ENCODE data around the gene MRPL43. TPM values are rescaled to one million over a fixed set of nuclear protein-coding genes. Genes with fewer than 3 reads are reported as not detected.

The MRPL43 gene
- total RNA-seq, 4 donors from 2014 or later = 54.2 to 89.1 (median 62.7) TPM

GRCh38 chr10:100945754-100946153 lies 41.5 kb downstream of the MRPL43 start:
- DNase-seq (ENCODE audit: low spot score in 2 of 2) = no peak
- Histone ChIP-seq H3K36me3 (peaks cover 97% of the 10 kb centered on the region), H3K4me1 (no peaks in the 10 kb centered on the region)

GRCh38 chr10:100943508-100943907 lies 43.8 kb downstream of the MRPL43 start:
- H3K36me3 ChIP-seq = peaks cover 98% of the 10 kb centered on the region
- H3K4me3 ChIP-seq = no peak overlapping the region
- DNase-seq (ENCODE audit: low spot score in 2 of 2) = no peak
- no peak for TF ChIP-seq EP300 (IDR thresholded peaks at IDR 0.05)
- TF ChIP-seq CTCF (IDR thresholded peaks at IDR 0.05) = no peak
- no peaks in the 10 kb centered on the region for H3K4me1 ChIP-seq
- no peak overlapping the region for H3K27ac ChIP-seq
- H3K27me3 ChIP-seq = no peaks in the 10 kb centered on the region
- no peaks in the 10 kb centered on the region for H3K9me3 ChIP-seq

More at GRCh38 chr10:100945754-100946153, 41.5 kb downstream of the MRPL43 start:
- no peak overlapping the region for H3K4me3 ChIP-seq
- no peaks in the 10 kb centered on the region for H3K27me3 ChIP-seq
- TF ChIP-seq CTCF (IDR thresholded peaks at IDR 0.05) (no peak), POLR2A (IDR thresholded peaks at IDR 0.05) (no peak), POLR2AphosphoS5 (IDR thresholded peaks at IDR 0.05) (no peak), EP300 (IDR thresholded peaks at IDR 0.05) (no peak)
- no peaks in the 10 kb centered on the region for H3K9me3 ChIP-seq
- no peak overlapping the region for H3K27ac ChIP-seq

GRCh38 chr10:100942229-100942628 lies 45.1 kb downstream of the MRPL43 start:
- Histone ChIP-seq H3K9me3 (no peaks in the 10 kb centered on the region), H3K27me3 (no peaks in the 10 kb centered on the region), H3K27ac (no peak overlapping the region), H3K4me3 (no peak overlapping the region), H3K4me1 (no peaks in the 10 kb centered on the region), H3K36me3 (peaks cover 98% of the 10 kb centered on the region)
- WGBS = 96% methylated on average over 3 of the region's 3 CpGs
- no peak for DNase-seq (ENCODE audit: low spot score in 2 of 2)
- no peak for TF ChIP-seq CTCF (IDR thresholded peaks at IDR 0.05)
- no peak for TF ChIP-seq POLR2AphosphoS5 (IDR thresholded peaks at IDR 0.05)
- TF ChIP-seq POLR2A (IDR thresholded peaks at IDR 0.05) = no peak

- H3K9me3 ChIP-seq = no peaks in the 10 kb centered on the region
- DNase-seq (ENCODE audit: low spot score in 2 of 2) = no peak
- H3K4me1 ChIP-seq = no peaks in the 10 kb centered on the region
- TF ChIP-seq POLR2A (IDR thresholded peaks at IDR 0.05) (no peak), CTCF (IDR thresholded peaks at IDR 0.05) (no peak), POLR2AphosphoS5 (IDR thresholded peaks at IDR 0.05) (no peak), EP300 (IDR thresholded peaks at IDR 0.05) (no peak)
- H3K4me3 ChIP-seq = no peak overlapping the region
- no peaks in the 10 kb centered on the region for H3K27me3 ChIP-seq
- no peak overlapping the region for H3K27ac ChIP-seq
- H3K36me3 ChIP-seq = peaks cover 95% of the 10 kb centered on the region
These were observed 47.4 kb downstream of the MRPL43 start for GRCh38 chr10:100939763-100940344.

Other genes with a start within 250 kb of the MRPL43 start
- not detected for gene PAX2, start 241.9 kb downstream of the MRPL43 start, total RNA-seq
- gene SLF2, start 74.5 kb downstream of the MRPL43 start, total RNA-seq = 10 to 100 TPM; 11.6 to 41.4 (median 15.6) TPM
- 10 to 100 TPM; 19.2 to 36.3 (median 30.1) TPM for gene SEMA4G, start 18.0 kb downstream of the MRPL43 start, total RNA-seq
- gene TWNK, start within 50 bp of the MRPL43 start, total RNA-seq = 1 to 10 TPM; 7.6 to 9.0 (median 8.1) TPM
- 10 to 100 TPM; 51.9 to 88.8 (median 61.2) TPM for gene LZTS2, start 12.3 kb upstream of the MRPL43 start, total RNA-seq
- gene PDZD7, start 43.6 kb upstream of the MRPL43 start, total RNA-seq = 1 to 10 TPM; 1.2 to 6.0 (median 1.8) TPM
- 100 to 1,000 TPM in 1 of 4 donors, 10 to 100 TPM in 3; 57.6 to 296 (median 74.3) TPM for gene SFXN3, start 43.7 kb upstream of the MRPL43 start, total RNA-seq
- gene KAZALD1, start 74.5 kb upstream of the MRPL43 start, total RNA-seq = 1 to 10 TPM; 1.6 to 4.2 (median 2.5) TPM
- gene TLX1, start 143.8 kb upstream of the MRPL43 start, total RNA-seq = not detected
- not detected for gene LBX1, start 242.0 kb upstream of the MRPL43 start, total RNA-seq

Data from suprapubic skin (tissue), 4 donors.